Measurements from ENCODE around the gene UVRAG. TPM values are rescaled to one million over a fixed set of nuclear protein-coding genes. Genes with fewer than 3 reads are reported as not detected.

The UVRAG gene
- polyA plus RNA-seq, 1 donor, result 13.8 TPM

DNA sequence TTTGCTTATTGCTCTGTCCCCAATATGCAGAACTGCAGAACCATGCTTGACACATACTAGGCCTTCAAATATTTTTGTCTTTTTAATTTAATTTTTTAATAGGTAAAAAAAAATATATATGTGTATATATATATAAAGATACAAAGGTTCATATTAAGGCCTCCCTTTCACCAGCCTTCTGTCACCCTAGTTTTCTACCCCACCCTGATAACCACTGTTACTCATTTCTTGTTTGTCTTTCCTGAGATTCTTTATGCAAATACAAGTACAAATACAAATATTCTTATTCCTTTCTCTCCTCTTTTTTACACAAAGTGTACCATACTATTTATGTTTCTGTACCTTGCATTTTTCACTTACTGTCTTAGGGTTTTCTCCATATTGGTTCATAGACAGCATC is 43.0 kb downstream of the UVRAG start:
- H3K36me3 ChIP-seq (ENCODE audit: control insufficient read depth, insufficient read depth, low read length), result peaks cover 6% of the 10 kb centered on the region
- H3K27ac ChIP-seq (ENCODE audit: low read length), result no peak overlapping the region
- no peak for DNase-seq
- no peaks in the 10 kb centered on the region for H3K27me3 ChIP-seq (ENCODE audit: control insufficient read depth, insufficient read depth, low read length)
- no peak overlapping the region for H3K4me3 ChIP-seq (ENCODE audit: low read length)
- no peaks in the 10 kb centered on the region for H3K4me1 ChIP-seq (ENCODE audit: control insufficient read depth, insufficient read depth, low read length)
- no peaks in the 10 kb centered on the region for H3K9me3 ChIP-seq (ENCODE audit: control insufficient read depth, low read depth, low read length)

- H3K27me3 ChIP-seq (ENCODE audit: control insufficient read depth, insufficient read depth, low read length), result no peaks in the 10 kb centered on the region
- DNase-seq, result no peak
- H3K4me1 ChIP-seq (ENCODE audit: control insufficient read depth, insufficient read depth, low read length), result no peaks in the 10 kb centered on the region
- no peaks in the 10 kb centered on the region for H3K9me3 ChIP-seq (ENCODE audit: control insufficient read depth, low read depth, low read length)
- H3K27ac ChIP-seq (ENCODE audit: low read length), result no peak overlapping the region
- 100% methylated on average over 2 of the region's 3 CpGs for WGBS (ENCODE audit: insufficient coverage, low lambda C conversion rate)
- peaks cover 6% of the 10 kb centered on the region for H3K36me3 ChIP-seq (ENCODE audit: control insufficient read depth, insufficient read depth, low read length)
- no peak overlapping the region for H3K4me3 ChIP-seq (ENCODE audit: low read length)
Observed at GRCh38 chr11:75858613-75859012, 43.6 kb downstream of the UVRAG start.

DNA sequence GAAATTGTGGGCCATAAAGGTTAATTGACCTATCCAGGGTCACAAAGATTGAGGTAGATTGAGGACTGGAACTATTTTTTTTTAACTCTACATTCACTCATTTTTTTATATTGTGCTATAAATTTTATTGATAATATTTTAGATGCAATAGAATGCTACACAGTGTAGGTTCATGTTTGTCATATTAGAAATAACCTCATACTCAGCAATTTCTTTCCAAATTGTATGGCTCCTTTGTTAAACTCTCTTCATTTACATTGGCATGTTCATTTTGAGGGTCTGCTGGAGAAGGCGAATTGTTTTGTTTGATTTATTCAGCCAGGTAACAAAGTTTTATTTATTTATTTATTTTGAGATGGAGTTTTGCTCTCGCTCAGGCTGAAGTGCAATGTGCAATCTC is 44.6 kb downstream of the UVRAG start:
- Histone ChIP-seq H3K27me3 (ENCODE audit: control insufficient read depth, insufficient read depth, low read length) (no peaks in the 10 kb centered on the region), H3K27ac (ENCODE audit: low read length) (no peak overlapping the region), H3K36me3 (ENCODE audit: control insufficient read depth, insufficient read depth, low read length) (peaks cover 6% of the 10 kb centered on the region), H3K4me1 (ENCODE audit: control insufficient read depth, insufficient read depth, low read length) (no peaks in the 10 kb centered on the region), H3K9me3 (ENCODE audit: control insufficient read depth, low read depth, low read length) (no peaks in the 10 kb centered on the region), H3K4me3 (ENCODE audit: low read length) (no peak overlapping the region)
- no CpG with 5 or more reads among the region's 2 CpGs for WGBS (ENCODE audit: insufficient coverage, low lambda C conversion rate)
- no peak for DNase-seq

DNA sequence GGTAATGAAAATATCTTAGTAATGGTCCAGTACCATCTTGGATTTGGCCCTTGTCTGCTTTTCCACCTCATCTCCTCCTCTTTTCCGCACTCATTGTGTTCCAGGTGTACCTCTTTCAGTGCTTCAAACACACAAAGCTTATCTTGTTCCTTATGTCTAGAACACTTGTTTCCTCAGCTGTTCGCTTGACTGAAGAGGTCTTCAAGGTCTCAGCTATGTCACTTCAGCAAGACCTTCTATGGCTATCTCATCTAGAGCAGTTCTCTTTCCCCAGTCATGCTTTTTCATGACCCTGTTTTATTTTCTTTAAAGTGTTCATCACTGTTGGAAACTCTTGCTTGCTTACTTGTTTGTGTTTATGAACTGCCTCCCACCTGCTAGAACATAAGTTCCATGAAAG is 47.4 kb downstream of the UVRAG start:
- Histone ChIP-seq H3K27ac (ENCODE audit: low read length) (no peak overlapping the region), H3K9me3 (ENCODE audit: control insufficient read depth, low read depth, low read length) (no peaks in the 10 kb centered on the region), H3K36me3 (ENCODE audit: control insufficient read depth, insufficient read depth, low read length) (peaks cover 6% of the 10 kb centered on the region), H3K4me1 (ENCODE audit: control insufficient read depth, insufficient read depth, low read length) (no peaks in the 10 kb centered on the region), H3K4me3 (ENCODE audit: low read length) (no peak overlapping the region), H3K27me3 (ENCODE audit: control insufficient read depth, insufficient read depth, low read length) (no peaks in the 10 kb centered on the region)
- 100% methylated on average over 2 of the region's 2 CpGs for WGBS (ENCODE audit: insufficient coverage, low lambda C conversion rate)
- DNase-seq, result no peak

DNA sequence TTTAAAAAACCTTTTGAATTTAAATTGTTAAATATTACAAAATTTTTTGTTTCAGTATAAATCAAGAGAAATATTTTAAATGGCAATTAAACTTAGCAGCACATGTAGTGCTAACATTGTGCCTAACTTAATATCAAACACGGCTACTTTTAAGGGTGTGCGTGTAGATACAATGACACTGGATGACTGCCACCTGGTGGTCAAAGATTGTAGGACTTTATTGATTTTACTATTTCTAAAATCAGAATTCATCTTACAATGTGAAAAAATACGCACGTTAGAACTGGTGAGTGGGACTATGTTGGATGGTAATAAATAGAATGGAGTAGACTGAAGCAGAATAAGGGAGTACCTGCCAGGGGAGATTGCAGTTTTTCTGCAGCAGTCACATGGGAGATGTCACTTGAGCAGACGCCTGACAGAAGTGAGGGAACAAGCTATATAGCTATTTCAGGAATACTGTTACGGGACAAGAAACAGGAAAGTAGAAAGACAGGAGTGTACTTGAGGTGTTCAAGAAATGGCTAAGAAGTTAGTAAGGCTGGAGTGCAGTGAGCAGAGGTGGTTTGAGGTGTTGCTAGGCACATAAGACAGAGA is 52.9 kb downstream of the UVRAG start:
- Histone ChIP-seq H3K27me3 (ENCODE audit: control insufficient read depth, insufficient read depth, low read length) (no peaks in the 10 kb centered on the region), H3K4me3 (ENCODE audit: low read length) (no peak overlapping the region), H3K9me3 (ENCODE audit: control insufficient read depth, low read depth, low read length) (no peaks in the 10 kb centered on the region), H3K27ac (ENCODE audit: low read length) (no peak overlapping the region), H3K36me3 (ENCODE audit: control insufficient read depth, insufficient read depth, low read length) (peaks cover 2% of the 10 kb centered on the region), H3K4me1 (ENCODE audit: control insufficient read depth, insufficient read depth, low read length) (peaks cover 6% of the 10 kb centered on the region)
- WGBS (ENCODE audit: insufficient coverage, low lambda C conversion rate), result 43% methylated on average over 5 of the region's 6 CpGs
- peak; percentile 23 to 37 for DNase-seq

GRCh38 chr11:75868990-75869389 is 54.0 kb downstream of the UVRAG start:
- H3K4me3 ChIP-seq (ENCODE audit: low read length), result no peak overlapping the region
- WGBS (ENCODE audit: insufficient coverage, low lambda C conversion rate), result 0% methylated on average over 1 of the region's 1 CpG
- peak; percentile 26 to 66 for DNase-seq
- H3K4me1 ChIP-seq (ENCODE audit: control insufficient read depth, insufficient read depth, low read length), result peaks cover 11% of the 10 kb centered on the region
- no peaks in the 10 kb centered on the region for H3K27me3 ChIP-seq (ENCODE audit: control insufficient read depth, insufficient read depth, low read length)
- H3K27ac ChIP-seq (ENCODE audit: low read length), result no peak overlapping the region
- H3K36me3 ChIP-seq (ENCODE audit: control insufficient read depth, insufficient read depth, low read length), result no peaks in the 10 kb centered on the region
- no peaks in the 10 kb centered on the region for H3K9me3 ChIP-seq (ENCODE audit: control insufficient read depth, low read depth, low read length)

DNA sequence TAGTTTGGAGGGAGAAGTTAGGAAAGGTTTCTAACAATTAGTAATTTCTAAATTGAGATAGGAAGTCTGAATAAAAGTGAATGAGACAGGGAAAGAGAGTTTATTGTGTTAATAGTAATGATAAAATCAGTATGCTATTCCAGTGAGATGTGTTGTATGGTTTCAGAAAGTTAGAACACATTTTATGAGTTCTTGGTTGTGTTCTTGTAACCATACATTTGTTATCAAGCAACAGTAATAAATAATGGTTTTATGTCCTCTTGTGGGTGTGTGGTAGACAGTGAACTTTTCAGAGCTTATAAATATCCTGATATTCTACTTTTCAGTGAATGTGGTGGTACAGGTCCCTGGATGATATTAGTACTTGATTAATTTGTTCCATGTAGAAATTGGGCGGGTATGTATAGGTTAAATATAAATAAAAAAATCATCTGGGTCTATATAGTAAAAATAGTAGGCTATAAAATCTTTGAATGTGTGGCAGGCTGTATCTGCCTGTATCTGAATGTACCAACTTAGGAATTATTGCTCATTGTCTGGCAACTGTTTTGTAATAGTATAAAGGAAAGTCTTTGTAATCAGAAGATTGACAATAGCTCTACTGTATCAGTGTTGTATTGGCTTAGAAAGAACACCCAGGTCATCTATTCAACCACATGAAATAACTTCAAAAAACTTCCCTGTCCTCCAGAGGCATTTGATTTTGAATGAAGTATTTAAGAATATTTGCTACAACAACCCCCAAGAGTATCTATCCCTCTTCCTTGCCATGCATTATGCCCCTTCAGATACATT is 54.8 kb downstream of the UVRAG start:
- WGBS (ENCODE audit: insufficient coverage, low lambda C conversion rate), result 100% methylated on average over 1 of the region's 1 CpG

DNA sequence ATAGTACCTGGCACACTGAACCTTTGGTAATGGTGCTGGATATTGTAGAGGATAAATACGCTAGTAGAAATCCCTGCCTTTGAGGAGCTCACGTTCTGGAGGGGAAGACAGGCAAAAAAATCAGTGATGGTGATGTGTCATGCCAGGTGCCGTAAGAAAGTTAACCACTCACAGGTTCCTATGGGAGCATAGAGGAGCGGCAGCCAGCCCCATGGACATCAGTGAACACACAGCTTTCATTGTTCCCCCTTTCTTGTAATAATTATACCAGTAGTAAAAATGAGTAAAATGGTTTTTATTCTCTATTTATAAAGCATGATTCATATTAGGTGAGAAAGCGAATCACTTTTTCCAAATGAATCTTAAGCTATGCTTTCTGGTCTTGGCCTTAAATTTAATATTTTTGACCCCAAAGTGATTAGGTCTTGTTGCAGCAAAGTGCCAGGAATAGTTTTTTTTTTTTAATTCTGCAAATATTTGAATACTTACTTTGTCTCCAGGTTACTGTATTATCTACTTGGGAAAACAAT is 57.9 kb downstream of the UVRAG start:
- Histone ChIP-seq H3K36me3 (ENCODE audit: control insufficient read depth, insufficient read depth, low read length) (no peaks in the 10 kb centered on the region), H3K9me3 (ENCODE audit: control insufficient read depth, low read depth, low read length) (no peaks in the 10 kb centered on the region), H3K27ac (ENCODE audit: low read length) (no peak overlapping the region), H3K27me3 (ENCODE audit: control insufficient read depth, insufficient read depth, low read length) (no peaks in the 10 kb centered on the region), H3K4me1 (ENCODE audit: control insufficient read depth, insufficient read depth, low read length) (peaks cover 11% of the 10 kb centered on the region), H3K4me3 (ENCODE audit: low read length) (no peak overlapping the region)
- 67% methylated on average over 1 of the region's 5 CpGs for WGBS (ENCODE audit: insufficient coverage, low lambda C conversion rate)
- DNase-seq, result no peak

More for the DNA sequence above, 54.8 kb downstream of the UVRAG start:
- Histone ChIP-seq H3K4me3 (ENCODE audit: low read length) (no peak overlapping the region), H3K27ac (ENCODE audit: low read length) (no peak overlapping the region), H3K27me3 (ENCODE audit: control insufficient read depth, insufficient read depth, low read length) (no peaks in the 10 kb centered on the region), H3K4me1 (ENCODE audit: control insufficient read depth, insufficient read depth, low read length) (peaks cover 11% of the 10 kb centered on the region), H3K9me3 (ENCODE audit: control insufficient read depth, low read depth, low read length) (no peaks in the 10 kb centered on the region), H3K36me3 (ENCODE audit: control insufficient read depth, insufficient read depth, low read length) (no peaks in the 10 kb centered on the region)
- DNase-seq, result no peak

- peaks cover 11% of the 10 kb centered on the region for H3K4me1 ChIP-seq (ENCODE audit: control insufficient read depth, insufficient read depth, low read length)
- H3K27me3 ChIP-seq (ENCODE audit: control insufficient read depth, insufficient read depth, low read length), result no peaks in the 10 kb centered on the region
- 14% methylated on average over 1 of the region's 8 CpGs for WGBS (ENCODE audit: insufficient coverage, low lambda C conversion rate)
- H3K27ac ChIP-seq (ENCODE audit: low read length), result peak overlapping the region; percentile 0
- no peak overlapping the region for H3K4me3 ChIP-seq (ENCODE audit: low read length)
- H3K36me3 ChIP-seq (ENCODE audit: control insufficient read depth, insufficient read depth, low read length), result no peaks in the 10 kb centered on the region
- peaks cover 1% of the 10 kb centered on the region for H3K9me3 ChIP-seq (ENCODE audit: control insufficient read depth, low read depth, low read length)
- peak in 1 of 2 donors; percentile 34 for DNase-seq
Observed at GRCh38 chr11:75873417-75874221, 58.6 kb downstream of the UVRAG start.

DNA sequence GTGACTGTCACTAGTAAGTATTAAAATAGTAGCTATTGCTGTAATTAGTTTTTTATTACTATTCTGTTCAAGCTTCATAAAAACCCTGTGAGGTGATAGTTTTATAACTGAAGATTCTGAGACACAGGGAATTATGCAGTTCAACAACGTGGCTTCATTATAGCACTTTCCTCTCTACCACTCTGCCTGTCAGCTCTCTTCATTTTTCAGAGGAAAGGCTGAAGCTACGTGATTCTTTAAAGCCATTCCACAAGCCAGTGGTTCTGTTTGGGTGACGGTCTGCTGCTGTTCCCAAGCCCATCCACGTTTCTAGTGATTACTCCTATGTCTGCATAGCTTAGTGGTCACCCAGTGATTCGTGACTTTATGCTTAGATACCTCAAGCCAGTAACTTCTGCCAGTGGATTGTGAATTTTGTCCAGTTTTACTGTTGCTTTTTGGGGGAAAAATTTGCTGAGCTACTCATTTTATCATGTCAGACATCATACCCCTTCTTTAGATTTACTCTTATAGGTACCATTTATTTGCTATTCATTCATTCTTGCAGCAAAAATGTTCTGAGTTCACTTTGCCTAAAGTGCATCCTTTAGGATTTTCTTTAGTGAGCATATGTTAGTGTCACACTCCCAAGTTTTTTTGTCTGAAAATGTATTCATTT is 59.8 kb downstream of the UVRAG start:
- Histone ChIP-seq H3K27me3 (ENCODE audit: control insufficient read depth, insufficient read depth, low read length) (no peaks in the 10 kb centered on the region), H3K36me3 (ENCODE audit: control insufficient read depth, insufficient read depth, low read length) (no peaks in the 10 kb centered on the region), H3K4me3 (ENCODE audit: low read length) (no peak overlapping the region), H3K9me3 (ENCODE audit: control insufficient read depth, low read depth, low read length) (peaks cover 4% of the 10 kb centered on the region), H3K27ac (ENCODE audit: low read length) (no peak overlapping the region), H3K4me1 (ENCODE audit: control insufficient read depth, insufficient read depth, low read length) (peaks cover 6% of the 10 kb centered on the region)
- DNase-seq, result no peak
- no CpG with 5 or more reads among the region's 5 CpGs for WGBS (ENCODE audit: insufficient coverage, low lambda C conversion rate)
